NCI-H446 (cell line): ENCODE results near the gene TST.
"Not testable (repeated sequence)": the region's sequence is repeated elsewhere in the genome, so short reads cannot be mapped to it uniquely, and the experiment has no call there.

Experiments used
- DNase-seq, 2 experiments: peaks; one replicate each; lab custom pipeline; 2025; lab: John Stamatoyannopoulos, UW

The TST gene

DNA sequence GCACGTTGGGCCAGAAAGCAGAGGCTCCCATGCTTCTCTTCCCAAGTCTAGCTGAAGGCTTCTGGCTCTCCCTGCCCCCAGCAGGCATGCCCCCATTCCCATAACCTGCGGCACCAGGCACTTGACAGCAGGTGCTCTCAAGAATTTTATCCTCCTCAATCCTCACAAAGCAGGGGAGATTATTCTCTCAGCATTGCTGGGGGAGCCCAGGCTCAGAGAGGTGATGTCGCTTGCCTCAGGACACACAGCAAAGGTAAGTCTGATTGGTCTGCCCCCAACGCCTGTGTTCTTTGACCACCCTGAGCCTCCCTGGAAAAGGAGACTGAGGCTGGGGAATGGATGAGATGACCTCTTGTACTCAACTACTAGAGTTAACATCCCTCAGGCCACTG, 4.8 kb downstream of the TST start:
- DNase-seq, result no peak

DNA sequence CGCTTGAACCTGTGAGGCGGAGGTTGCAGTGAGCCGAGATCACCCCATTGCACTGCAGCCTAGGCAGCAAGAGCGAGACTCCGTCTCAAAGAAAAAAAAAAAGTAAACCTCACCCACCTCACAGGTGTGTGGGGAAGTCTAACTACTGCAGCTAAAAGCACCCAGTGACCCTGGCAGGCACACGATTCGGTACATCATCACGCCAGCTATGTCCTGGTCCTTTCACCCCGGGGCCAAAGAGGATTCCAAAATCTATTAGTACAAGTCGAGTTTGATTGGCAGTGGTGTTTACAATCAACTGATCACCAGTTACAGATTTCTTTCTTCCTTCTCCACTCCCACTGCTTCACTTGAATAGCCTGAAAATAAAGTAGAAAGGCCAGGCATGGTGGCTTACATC, 6.3 kb downstream of the TST start:
- DNase-seq, result no peak

DNA sequence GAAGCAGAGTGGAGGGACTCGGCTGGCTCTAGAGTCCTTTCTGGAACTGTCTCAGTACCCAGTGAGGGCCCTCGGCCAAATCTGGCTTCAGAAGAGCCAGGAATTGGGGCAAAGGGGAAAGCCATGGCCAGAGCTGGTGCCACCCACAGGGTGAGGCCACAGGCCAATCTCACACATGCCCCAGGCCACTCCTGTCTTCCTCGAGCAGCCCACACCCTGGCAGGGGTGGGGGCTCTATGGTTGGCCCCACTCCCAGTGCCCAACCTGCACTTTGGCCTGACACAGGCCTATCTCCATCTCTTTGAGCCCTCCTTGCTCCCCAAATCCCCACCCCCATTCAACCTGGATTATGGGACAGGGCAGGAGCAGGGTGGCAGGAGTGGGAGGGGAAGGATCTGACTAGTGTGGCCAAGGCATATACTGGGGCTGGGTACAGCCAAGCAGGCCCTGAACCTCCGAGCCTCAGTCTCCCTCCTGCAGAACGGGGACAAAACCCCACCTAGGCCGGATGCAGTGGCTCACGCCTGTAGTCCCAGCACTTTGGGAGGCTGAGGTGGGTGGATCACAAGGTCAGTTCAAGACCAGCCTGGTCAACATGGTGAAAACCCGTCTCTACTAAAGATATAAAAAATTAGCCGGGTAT, 6.9 kb downstream of the TST start:
- no peak for DNase-seq

DNA sequence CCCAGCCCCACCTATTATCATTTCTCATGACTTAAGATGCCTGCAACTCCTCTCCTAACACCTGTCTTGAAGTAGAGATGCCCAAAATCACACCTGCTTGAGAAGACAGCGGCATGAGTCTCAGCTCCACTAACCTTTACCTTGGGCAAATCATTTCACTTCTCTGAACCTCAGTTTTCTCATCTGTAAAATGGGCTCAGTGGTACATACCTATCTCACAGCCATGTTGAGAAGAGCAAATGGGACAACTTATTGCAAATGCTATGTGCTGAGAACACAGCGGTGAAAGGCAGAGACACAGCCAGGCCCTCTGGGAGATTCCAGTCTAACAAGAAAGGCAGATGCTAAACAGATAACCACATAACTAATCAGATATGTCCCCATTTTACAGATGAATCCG, 7.8 kb downstream of the TST start:
- DNase-seq, result no peak

DNA sequence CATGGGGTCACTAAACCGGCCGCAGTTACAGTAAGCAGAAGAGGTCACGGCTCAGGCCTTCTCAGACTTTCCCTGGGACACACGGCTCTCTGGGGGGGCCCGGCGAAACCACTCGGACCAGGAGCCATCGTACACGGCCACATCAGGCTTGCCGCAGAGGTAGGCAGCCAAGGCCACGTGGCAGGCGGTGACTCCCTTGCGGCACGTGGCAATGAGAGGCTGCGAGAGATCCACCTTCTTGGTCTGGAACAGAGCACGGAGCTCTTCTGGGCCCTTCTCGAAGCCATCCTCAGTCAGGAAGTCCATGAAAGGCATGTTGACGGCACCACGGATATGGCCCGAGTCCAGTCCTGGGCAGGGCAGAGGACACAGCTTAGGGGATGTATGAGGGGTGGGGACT, 8.3 kb downstream of the TST start:
- no peak for DNase-seq

DNA sequence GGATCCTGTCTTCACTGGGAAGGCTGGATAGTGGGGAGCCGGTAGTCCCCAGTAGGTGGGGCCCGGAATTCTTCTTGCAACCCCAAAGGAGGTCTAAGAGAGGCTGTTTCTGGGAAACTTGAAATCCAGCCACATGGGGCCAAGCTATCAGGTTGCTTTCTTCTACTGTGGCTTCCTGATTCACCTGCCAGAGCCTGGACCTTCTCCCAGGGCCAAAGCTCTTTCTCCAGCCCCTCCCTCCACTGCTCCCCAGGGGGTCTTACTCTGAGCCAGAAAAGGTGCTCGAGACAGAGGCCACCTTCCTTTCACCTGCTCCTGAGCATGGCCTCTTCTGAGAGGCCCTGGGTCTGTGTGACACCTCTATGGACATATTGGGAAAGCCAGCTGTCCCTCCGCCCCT, 9.1 kb downstream of the TST start:
- DNase-seq, result no peak

- no peak for DNase-seq
These were observed 9.8 kb downstream of the TST start for GRCh38 chr22:37009490-37009889.

DNA sequence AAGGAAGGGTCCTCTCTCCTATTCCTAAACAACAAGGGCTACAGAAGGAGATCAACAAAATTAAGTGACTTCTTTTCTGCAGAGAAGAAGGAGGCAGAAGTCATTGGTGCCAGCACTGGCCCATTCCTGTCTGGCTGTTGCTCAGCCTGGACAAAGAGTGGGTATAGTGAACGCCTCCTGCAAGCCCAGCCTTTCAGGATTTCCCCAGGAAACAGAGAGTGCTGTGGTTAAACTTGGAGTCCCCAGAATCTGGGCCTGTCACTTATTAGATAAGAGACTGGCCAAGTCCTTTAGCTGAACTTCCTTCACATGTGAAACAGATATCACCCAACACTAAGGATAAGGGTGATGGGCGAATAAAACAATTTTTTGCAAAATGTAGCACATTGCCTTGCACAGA, 10.9 kb downstream of the TST start:
- DNase-seq, result no peak

GRCh38 chr22:37007651-37008050, 11.6 kb downstream of the TST start:
- no peak for DNase-seq

- no peak for DNase-seq
These were observed 16.6 kb downstream of the TST start for GRCh38 chr22:37002633-37003032.

GRCh38 chr22:37001826-37002225, 17.4 kb downstream of the TST start:
- no peak for DNase-seq

- no peak for DNase-seq
These were observed 18.3 kb downstream of the TST start for GRCh38 chr22:37000676-37001534.

DNA sequence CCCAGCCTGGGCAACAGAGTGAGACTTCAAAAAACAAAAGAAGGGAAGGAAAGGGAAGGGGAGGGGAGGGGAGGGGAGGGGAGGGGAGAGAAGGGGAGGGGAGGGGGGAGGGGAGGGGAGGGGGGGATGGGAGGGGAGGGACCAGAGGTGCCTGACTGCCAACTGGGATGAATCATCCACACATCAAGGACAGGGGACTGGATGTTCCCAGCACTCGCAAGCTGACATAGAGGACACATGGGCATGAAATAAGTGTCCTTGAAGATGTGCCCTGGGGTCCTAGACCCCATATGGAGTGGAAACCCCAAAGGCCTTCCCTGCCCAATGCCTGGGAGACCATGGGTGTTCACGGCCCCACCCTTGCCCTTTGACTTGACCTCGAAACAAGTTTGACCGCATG, 19.8 kb downstream of the TST start:
- no peak for DNase-seq

- DNase-seq, result no peak
These were observed 20.5 kb downstream of the TST start for GRCh38 chr22:36998620-36999351.

DNA sequence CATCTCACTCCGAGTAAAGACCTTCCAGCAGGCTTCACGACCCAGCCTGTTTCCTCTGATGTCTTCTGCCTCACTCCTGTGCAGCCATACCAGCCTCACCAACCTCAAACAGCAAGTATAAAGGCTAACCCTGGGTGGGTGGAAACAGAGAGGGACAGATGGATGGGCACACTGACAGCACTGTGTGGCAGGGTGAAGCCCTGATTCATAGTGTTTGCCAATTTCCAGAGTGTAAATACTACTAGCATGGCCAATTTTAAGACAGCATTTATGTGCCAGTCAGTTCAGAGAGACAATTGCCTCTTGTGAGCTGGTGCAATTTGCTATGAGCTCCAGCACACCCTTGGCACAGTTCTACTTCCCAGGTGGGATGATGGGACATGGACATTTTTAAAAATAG, 21.5 kb downstream of the TST start:
- DNase-seq, result no peak

DNA sequence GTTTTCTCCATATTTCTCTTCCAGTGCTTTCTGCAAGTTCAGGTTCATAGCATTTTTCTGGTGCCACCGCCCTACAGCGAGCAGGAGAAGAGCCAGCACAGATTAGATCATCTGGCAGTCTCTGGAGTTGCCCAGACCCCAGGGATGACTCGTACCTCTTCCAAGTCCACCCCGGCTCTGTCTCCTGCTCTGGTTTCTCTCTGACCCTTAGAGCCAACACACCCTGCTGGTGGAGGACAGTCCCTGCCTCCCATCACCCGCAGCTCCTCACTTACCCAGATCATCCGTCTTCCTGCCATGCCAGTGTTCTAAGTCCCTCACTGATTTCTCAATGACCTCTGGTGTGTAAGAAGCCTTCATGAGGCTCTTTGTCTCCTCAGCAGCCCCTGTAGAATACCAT, 28.0 kb downstream of the TST start:
- DNase-seq, result no peak

DNA sequence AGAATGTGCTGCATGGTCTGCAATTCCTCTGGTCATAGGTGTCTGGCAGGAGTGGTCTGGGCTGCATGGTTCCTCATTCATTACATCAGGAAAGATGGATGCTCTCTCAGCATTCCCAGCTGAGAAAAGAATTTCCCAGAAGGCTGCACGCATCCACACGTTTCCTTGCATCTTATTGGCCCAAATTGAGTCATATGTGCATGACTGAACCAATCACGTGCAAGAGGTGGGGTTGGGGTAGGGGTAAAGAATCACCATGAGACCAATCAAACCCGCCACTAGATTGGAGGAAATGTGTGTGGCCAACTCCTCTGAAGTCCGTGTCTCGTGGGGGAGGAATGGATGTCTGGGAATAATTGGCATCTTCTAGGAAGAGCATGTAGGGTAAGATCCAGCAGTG, 28.8 kb downstream of the TST start:
- no peak for DNase-seq

GRCh38 chr22:36989012-36989411, 30.2 kb downstream of the TST start:
- not testable (repeated sequence) for DNase-seq

- DNase-seq, result no peak
These were observed 31.0 kb downstream of the TST start for GRCh38 chr22:36988075-36988832.

DNA sequence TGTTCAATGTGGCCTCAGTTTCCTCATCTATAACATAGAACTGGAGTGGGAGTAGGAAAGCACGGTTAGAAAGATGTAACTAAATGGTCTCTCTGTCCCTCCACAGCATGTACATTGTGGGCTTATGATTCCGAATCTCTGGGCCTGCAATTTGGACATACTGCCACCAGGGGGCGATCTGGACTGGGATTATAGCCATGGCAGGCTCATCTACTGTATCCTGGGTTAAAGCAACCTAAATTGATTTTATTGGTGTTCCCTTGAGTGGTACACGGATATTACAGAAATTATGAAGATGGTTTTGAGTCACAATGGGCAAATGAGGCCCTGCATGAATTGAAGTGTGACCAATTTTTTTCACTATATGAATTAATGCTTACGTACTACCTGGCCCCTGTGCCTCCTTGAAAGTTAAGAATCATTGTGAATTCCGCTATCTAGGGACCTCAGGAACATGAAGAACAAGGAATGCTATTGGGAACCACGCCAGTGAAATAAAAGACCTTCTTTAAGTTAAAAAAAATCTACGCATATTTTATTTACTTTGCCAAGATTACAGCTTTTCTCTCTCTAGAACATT, 32.9 kb downstream of the TST start:
- DNase-seq, result peak; percentile 7 to 17

DNA sequence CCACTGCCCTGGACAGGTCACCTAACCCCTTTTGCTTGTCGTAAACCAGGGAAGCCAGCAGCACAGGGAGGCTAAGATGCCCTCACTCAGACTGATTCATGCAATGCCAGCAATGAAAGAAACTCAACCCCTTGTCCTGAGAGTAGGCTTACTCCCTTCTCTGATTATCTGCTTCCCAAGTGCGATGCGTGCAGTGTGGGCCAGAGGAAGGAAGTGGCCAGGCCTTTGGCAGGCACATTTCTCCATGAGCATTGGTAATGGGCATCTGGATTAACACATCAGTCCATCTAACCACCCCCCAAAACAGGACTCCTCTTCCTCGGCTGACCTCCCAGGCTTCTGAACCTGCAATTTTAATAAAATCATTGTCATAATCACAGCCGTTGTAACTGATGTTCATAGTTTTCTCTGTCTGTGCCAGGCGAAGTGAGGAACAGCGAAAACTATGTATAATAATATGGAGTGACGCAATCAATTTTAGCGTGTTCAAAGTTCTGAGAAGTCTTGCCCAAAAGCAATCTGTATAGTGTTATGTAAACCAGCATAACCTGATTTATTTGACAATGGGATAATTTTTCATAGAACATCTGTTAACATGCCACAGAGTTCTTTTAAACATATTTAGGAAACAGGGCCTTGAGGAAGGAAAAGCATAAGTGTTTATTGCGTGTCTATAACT, 33.9 kb downstream of the TST start:
- no peak for DNase-seq
